Neutrophil (primary cell): ENCODE results near the gene ATXN1L.

Experiments used
- H3K27ac ChIP-seq: fragments of 200-600 bp; sonication (generic); 2 replicates; pipeline ENCODE4 v1.5.1; 2016; ENCODE audit warnings: mild to moderate bottlenecking, moderate library complexity
- H3K27me3 ChIP-seq: fragments of 200-600 bp; sonication (generic); 2 replicates; pipeline ENCODE4 v1.6.0; 2016; ENCODE audit warnings: mild to moderate bottlenecking
- H3K36me3 ChIP-seq: fragments of 200-600 bp; sonication (generic); 2 replicates; pipeline ENCODE4 v1.5.1; 2017
- H3K4me1 ChIP-seq, 2 experiments: fragments of 200-600 bp in 1 of 2; sonication (generic) in 1 of 2; 1 replicate in 1 of 2; 2 replicates in 1 of 2; pipeline versions ENCODE4 v1.5.1 to v1.6.1; 2013 to 2016; ENCODE audit warnings: low read depth in 1 of 2, low read length in 1 of 2, mild to moderate bottlenecking in 1 of 2, moderate library complexity in 1 of 2; ENCODE audit not compliant: control insufficient read depth in 1 of 2, insufficient read depth in 1 of 2
- H3K4me3 ChIP-seq, 2 experiments: fragments of 200-600 bp in 1 of 2; sonication (generic) in 1 of 2; 1 replicate in 1 of 2; 2 replicates in 1 of 2; pipeline ENCODE4 v1.5.1; 2013 to 2016; ENCODE audit warnings: low read depth in 1 of 2, low read length in 1 of 2, mild to moderate bottlenecking in 1 of 2, moderate library complexity in 1 of 2
- H3K9me3 ChIP-seq: fragments of 200-600 bp; sonication (generic); 2 replicates; pipeline ENCODE4 v1.5.1; 2016
- TF ChIP-seq, protein P1 (sequence below): fragments of 200-600 bp; sonication (generic); IDR thresholded peaks from 2 replicates; pipeline ENCODE4 v1.5.1; 2016; ENCODE audit warnings: antibody characterized with exemption

ATXN1L gene, protein sequence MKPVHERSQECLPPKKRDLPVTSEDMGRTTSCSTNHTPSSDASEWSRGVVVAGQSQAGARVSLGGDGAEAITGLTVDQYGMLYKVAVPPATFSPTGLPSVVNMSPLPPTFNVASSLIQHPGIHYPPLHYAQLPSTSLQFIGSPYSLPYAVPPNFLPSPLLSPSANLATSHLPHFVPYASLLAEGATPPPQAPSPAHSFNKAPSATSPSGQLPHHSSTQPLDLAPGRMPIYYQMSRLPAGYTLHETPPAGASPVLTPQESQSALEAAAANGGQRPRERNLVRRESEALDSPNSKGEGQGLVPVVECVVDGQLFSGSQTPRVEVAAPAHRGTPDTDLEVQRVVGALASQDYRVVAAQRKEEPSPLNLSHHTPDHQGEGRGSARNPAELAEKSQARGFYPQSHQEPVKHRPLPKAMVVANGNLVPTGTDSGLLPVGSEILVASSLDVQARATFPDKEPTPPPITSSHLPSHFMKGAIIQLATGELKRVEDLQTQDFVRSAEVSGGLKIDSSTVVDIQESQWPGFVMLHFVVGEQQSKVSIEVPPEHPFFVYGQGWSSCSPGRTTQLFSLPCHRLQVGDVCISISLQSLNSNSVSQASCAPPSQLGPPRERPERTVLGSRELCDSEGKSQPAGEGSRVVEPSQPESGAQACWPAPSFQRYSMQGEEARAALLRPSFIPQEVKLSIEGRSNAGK

DNA sequence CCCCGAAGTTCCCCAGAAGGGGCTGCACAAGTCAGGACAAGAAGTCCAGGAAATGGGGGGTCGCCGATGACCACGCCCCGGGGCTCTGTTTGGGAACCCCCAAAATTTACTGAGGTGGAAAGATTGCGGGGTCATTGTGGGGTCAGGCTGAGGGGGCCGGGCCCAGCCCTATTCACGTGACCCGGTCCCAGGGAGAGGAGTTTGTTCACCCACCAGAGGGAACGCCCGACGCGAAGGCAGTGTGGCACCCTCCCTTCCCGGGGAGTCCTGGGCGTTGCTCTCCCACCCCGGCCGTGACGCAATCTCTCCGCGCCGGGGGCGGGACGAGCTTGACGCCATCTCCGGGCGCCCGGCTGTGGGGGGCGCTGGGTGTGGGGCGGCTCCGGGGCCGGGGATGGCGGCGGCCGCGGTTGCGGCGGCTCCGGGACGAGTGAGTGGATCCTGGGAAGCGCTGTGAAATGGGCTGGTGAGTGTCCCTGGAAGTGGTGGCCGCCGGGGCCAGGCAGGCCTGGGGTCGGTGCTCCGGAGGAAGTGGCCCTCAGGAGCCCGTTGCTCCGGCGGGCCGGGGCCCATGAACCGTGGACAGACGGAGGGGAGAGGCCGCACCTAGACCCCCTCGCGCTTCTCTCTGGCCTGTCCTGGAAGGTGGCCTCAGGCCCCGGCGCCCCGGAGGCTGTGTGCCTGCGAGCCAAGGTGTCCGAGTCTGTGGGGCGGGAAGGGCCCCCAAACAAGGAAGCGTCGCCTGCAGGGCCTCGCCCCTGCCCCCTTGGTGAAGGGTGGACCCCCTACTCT is at the start of gene ATXN1L:
Gene ATXN1L, plus strand, starts transcription at position 338 of the 792 bp plus-strand sequence. CDS start 3,765 bp downstream, outside the sequence.
- no peaks in the 10 kb centered on the region for H3K9me3 ChIP-seq

DNA sequence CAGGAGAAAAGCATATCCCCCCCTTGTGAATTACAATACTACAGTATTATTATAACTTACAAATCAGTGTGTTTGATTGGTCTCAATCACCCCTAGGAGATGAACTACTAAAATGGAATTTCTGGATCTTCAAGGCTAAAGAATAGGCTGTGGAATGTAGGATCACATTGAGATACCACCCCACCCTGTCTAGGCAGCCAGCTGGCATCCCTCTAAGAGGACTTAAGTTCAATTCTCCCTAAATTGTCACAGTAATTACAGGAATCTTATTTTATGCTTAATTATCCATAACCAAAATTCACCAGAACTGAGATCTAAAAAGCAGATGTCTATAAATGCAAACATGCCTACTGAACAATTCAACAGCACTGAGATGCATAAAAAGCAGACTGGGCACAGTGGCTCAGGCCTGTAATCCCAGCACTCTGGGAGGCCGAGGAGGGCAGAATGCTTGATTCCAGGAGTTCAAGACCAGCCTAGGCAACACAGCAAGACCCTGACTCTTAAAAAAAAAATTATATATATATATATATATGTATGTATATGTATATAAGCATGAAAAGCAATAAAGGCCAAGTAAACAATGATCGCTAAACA is 49.2 kb upstream of the ATXN1L start:
- Histone ChIP-seq H3K4me1 (peaks cover 9 to 19% of the 10 kb centered on the region in 2 experiments), H3K27me3 (no peaks in the 10 kb centered on the region), H3K9me3 (no peaks in the 10 kb centered on the region), H3K4me3 (no peak overlapping the region), H3K36me3 (peaks cover 37% of the 10 kb centered on the region), H3K27ac (no peak overlapping the region)
- TF ChIP-seq, protein P1, sequence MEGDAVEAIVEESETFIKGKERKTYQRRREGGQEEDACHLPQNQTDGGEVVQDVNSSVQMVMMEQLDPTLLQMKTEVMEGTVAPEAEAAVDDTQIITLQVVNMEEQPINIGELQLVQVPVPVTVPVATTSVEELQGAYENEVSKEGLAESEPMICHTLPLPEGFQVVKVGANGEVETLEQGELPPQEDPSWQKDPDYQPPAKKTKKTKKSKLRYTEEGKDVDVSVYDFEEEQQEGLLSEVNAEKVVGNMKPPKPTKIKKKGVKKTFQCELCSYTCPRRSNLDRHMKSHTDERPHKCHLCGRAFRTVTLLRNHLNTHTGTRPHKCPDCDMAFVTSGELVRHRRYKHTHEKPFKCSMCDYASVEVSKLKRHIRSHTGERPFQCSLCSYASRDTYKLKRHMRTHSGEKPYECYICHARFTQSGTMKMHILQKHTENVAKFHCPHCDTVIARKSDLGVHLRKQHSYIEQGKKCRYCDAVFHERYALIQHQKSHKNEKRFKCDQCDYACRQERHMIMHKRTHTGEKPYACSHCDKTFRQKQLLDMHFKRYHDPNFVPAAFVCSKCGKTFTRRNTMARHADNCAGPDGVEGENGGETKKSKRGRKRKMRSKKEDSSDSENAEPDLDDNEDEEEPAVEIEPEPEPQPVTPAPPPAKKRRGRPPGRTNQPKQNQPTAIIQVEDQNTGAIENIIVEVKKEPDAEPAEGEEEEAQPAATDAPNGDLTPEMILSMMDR = no peak

More for the DNA sequence above, at the start of gene ATXN1L:
- no peaks in the 10 kb centered on the region for H3K27me3 ChIP-seq
- peak within 1 kb of the TSS; percentile 82 for H3K27ac ChIP-seq
- TF ChIP-seq, protein P1 = peak; percentile 24
- H3K4me3 ChIP-seq = peak within 1 kb of the TSS; percentile 92 to 96
- H3K36me3 ChIP-seq = peaks cover 31% of the 10 kb centered on the region
- peaks cover 13 to 19% of the 10 kb centered on the region in 2 experiments for H3K4me1 ChIP-seq

DNA sequence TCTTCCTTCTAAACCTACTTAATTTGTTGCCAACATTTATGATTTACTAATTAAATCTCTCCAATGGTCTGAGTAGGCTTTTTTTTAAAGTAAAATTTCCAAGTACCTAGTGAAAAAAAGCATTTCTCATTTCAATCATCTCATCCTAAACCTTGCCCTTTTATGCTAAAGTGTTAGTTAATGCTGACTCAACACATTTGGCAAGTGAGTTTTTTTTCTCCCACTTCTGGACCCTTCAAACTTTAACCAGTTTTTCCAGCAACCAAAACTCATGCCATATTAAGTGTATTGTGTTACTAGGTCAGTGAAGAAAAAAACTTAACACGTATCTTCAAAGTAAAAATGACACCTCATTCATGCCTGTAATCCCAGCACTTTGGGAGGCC is 42.5 kb upstream of the ATXN1L start:
- no peak overlapping the region for H3K27ac ChIP-seq
- TF ChIP-seq, protein P1 = no peak
- no peaks in the 10 kb centered on the region for H3K27me3 ChIP-seq
- H3K4me1 ChIP-seq = peaks cover 20 to 21% of the 10 kb centered on the region in 2 experiments
- no peak overlapping the region for H3K4me3 ChIP-seq
- H3K36me3 ChIP-seq = peaks cover 33% of the 10 kb centered on the region
- no peaks in the 10 kb centered on the region for H3K9me3 ChIP-seq

DNA sequence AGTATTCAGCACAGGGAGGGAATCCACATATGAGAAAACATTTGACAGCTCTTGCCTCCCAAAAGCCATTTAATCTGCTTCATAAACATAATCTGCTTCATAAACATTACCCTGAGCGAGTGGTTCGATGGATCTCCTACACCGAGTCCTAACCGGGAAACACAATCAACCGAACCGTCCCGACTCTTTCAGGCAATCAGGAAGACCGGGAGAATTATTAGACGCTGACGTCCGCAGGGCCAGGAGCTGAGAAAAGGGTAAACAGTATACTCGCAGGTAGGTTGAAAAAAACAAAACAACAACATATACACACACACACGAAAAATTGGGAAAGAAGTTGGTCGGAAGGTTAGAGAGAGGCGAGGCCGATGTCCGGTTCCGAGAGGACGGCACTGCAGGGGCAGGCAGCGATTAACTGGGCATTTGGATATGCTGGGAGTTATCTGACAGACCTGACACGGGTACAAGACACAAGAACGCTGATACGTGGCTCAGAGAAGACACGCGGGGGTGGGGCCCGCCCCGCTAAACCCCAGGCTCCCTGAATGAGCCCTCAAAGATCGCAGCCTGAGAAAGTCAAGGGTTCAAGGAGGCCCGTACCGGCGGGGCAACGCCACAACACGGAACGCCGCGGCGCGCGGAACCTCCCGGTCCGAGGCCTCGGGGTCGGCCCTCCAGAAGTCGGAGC is 37.7 kb upstream of the ATXN1L start:
- peaks cover 31 to 35% of the 10 kb centered on the region in 2 experiments for H3K4me1 ChIP-seq
- no peaks in the 10 kb centered on the region for H3K27me3 ChIP-seq
- no peaks in the 10 kb centered on the region for H3K9me3 ChIP-seq
- H3K4me3 ChIP-seq = peak overlapping the region; percentile 92 to 98
- H3K36me3 ChIP-seq = peaks cover 14% of the 10 kb centered on the region
- H3K27ac ChIP-seq = peak overlapping the region; percentile 100
- TF ChIP-seq, protein P1 = no peak
